Endothelial cell of umbilical vein (primary cell): ENCODE data around the gene VDR. TPM values are rescaled to one million over a fixed set of nuclear protein-coding genes. Genes with fewer than 3 reads are reported as not detected.

ENCODE experiments used
- BruUV-seq: library from RNA; stranded (reverse); fragments of 400-500 nt; replicated peaks from 2 replicates; lab custom pipeline; 2021; lab: Mats Ljungman, UMichigan
- CTCF ChIA-PET: fragments of 300-600, 350-600 bp; sonication (Branson Sonifier 250); formaldehyde crosslinking; loops from one replicate; lab custom pipeline; 2021; ENCODE audit warnings: antibody characterized with exemption, inconsistent platforms; lab: Charles Lee
- POLR2A ChIA-PET: fragments of 300-600, 350-600 bp; sonication (Branson Sonifier 250); formaldehyde crosslinking; loops from one replicate; lab custom pipeline; 2021; ENCODE audit warnings: antibody characterized with exemption, inconsistent platforms; lab: Charles Lee
- DNase-seq: peaks from one replicate; pipeline ENCODE4 v3.0.0-alpha.2; 2011; ENCODE audit warnings: low read depth, low spot score
- FAIRE-seq: peaks from 2 replicates; lab custom pipeline; 2011; peaks lifted over from hg19 to GRCh38; lab: Jason Lieb, UNC
- H2AFZ ChIP-seq: 2 replicates; pipeline ENCODE4 v1.6.0; 2012; ENCODE audit warnings: low read depth, low read length, control low read depth, inconsistent platforms
- H3K27ac ChIP-seq: 2 replicates; pipeline ENCODE4 v1.5.1; 2011; ENCODE audit warnings: low read depth, mild to moderate bottlenecking, control low read depth, low read length, moderate library complexity; ENCODE audit not compliant: insufficient read depth
- H3K27me3 ChIP-seq, 2 experiments: 2 replicates each; pipeline versions ENCODE4 v1.6.0 to v1.6.1; 2011; ENCODE audit warnings: low read length in 2 of 2, mixed read lengths in 1 of 2; ENCODE audit not compliant: control insufficient read depth in 2 of 2, insufficient read depth in 2 of 2
- H3K36me3 ChIP-seq, 2 experiments: 2 replicates in 1 of 2; 3 replicates in 1 of 2; pipeline ENCODE4 v1.5.1; 2011; ENCODE audit warnings: low read length in 2 of 2, mild to moderate bottlenecking in 1 of 2, moderate library complexity in 1 of 2; ENCODE audit not compliant: control insufficient read depth in 2 of 2, insufficient read depth in 2 of 2; ENCODE audit errors: extremely low read depth in 1 of 2
- H3K4me1 ChIP-seq: 3 replicates; pipeline ENCODE4 v1.5.1; 2011; ENCODE audit warnings: mild to moderate bottlenecking, low read length; ENCODE audit not compliant: control insufficient read depth, insufficient read depth; ENCODE audit errors: extremely low read depth
- H3K4me2 ChIP-seq: 2 replicates; pipeline ENCODE4 v1.6.1; 2011; ENCODE audit warnings: low read length, control low read depth, mixed read lengths; ENCODE audit not compliant: insufficient read depth
- H3K4me3 ChIP-seq, 3 experiments: fragments of 200-600 bp in 1 of 3; sonication (generic), shearing (Covaris generic) in 1 of 3; replicated peaks in 1 of 3; 2 replicates each; pipeline ENCODE4 v1.5.1; 2011 to 2016; ENCODE audit warnings: control low read depth in 3 of 3, low read length in 3 of 3, mild to moderate bottlenecking in 2 of 3, inconsistent platforms in 1 of 3, low read depth in 1 of 3, moderate library complexity in 1 of 3; ENCODE audit not compliant: insufficient read depth in 1 of 3
- H3K79me2 ChIP-seq: 2 replicates; pipeline ENCODE4 v1.6.0; 2012; ENCODE audit warnings: low read length, inconsistent platforms; ENCODE audit not compliant: control insufficient read depth, insufficient read depth
- H3K9ac ChIP-seq: replicated peaks from 2 replicates; pipeline ENCODE3; 2011; ENCODE audit warnings: low read length, control low read depth; ENCODE audit not compliant: insufficient read depth; ENCODE audit errors: extremely low read depth
- H3K9me1 ChIP-seq: replicated peaks from 3 replicates; pipeline ENCODE4 v1.6.0; 2011; ENCODE audit warnings: mild to moderate bottlenecking, low read length; ENCODE audit not compliant: control insufficient read depth, insufficient read depth; ENCODE audit errors: extremely low read depth
- H3K9me3 ChIP-seq: replicated peaks from 2 replicates; pipeline ENCODE4 v1.5.1; 2012; ENCODE audit warnings: low read length, inconsistent platforms; ENCODE audit not compliant: control insufficient read depth, insufficient read depth
- H4K20me1 ChIP-seq: replicated peaks from 2 replicates; pipeline ENCODE3; 2011; ENCODE audit warnings: mild to moderate bottlenecking, low read length; ENCODE audit not compliant: control insufficient read depth, insufficient read depth; ENCODE audit errors: extremely low read depth
- FOS ChIP-seq: IDR thresholded peaks from 2 replicates; pipeline ENCODE4 v1.6.1; 2011; ENCODE audit warnings: mild to moderate bottlenecking, low read length, moderate library complexity, borderline replicate concordance; ENCODE audit not compliant: insufficient read depth
- GATA2 ChIP-seq: IDR thresholded peaks from 2 replicates; pipeline ENCODE4 v1.7.0; 2011; ENCODE audit warnings: low read depth, mild to moderate bottlenecking, moderate library complexity, mixed read lengths, low read length; ENCODE audit not compliant: insufficient read length, insufficient read depth
- MAX ChIP-seq: IDR thresholded peaks from 2 replicates; pipeline ENCODE4 v1.6.1; 2011; ENCODE audit not compliant: insufficient read depth, insufficient read length
- MYC ChIP-seq: IDR thresholded peaks from one replicate; pipeline ENCODE4 v1.6.1; 2011; ENCODE audit warnings: mild to moderate bottlenecking, low read depth, low read length
- POLR2A ChIP-seq: IDR thresholded peaks from 2 replicates; pipeline ENCODE4 v1.6.1; 2012; ENCODE audit warnings: low read depth, mild to moderate bottlenecking, control low read depth, low read length
- POLR2AphosphoS5 ChIP-seq: IDR thresholded peaks from 2 replicates; pipeline ENCODE4 v1.6.1; 2012; ENCODE audit warnings: low read depth, mild to moderate bottlenecking, control low read depth, low read length, moderate library complexity; ENCODE audit not compliant: insufficient read depth
- dilution Hi-C: fragments of 300-500 bp; cut with MboI; formaldehyde crosslinking; loops from one replicate; pipeline ENCODE4 v1.15.0; 2019; ENCODE audit warnings: low sequenced_read_pairs; ENCODE audit not compliant: extremely low pct_ligation_motif_present
- intact Hi-C: fragments of 100-400 bp; cut with micrococcal nuclease; formaldehyde crosslinking; loops from one replicate; pipeline ENCODE4 v1.10.0; 2022
- polyA plus RNA-seq, 4 experiments: library from polyadenylated mRNA; depleted of rRNA in 3 of 4; stranded (reverse) in 3 of 4; unstranded in 1 of 4; fragments of >200 nt; gene quantifications; 2 replicates each; pipeline versions ENCODE4 v1.2.1 to v1.2.3, GENCODE V29; 2011 to 2012; ENCODE audit warnings: missing spikeins in 1 of 4
- total RNA-seq: library from RNA; stranded (reverse); gene quantifications from 2 replicates; pipeline ENCODE4 v1.2.3, GENCODE V29; 2021

VDR gene
- total and polyA plus RNA-seq, 2 donors (not counting 3 experiments of a cell fraction or from before 2014, with no cell fraction given): 0.73 to 0.91 TPM

GRCh38 chr12:47818467-47819137 lies 86.2 kb downstream of the VDR start:
- no peaks in the 10 kb centered on the region for H4K20me1 ChIP-seq
- peak overlapping the region; percentile 89 for H3K4me2 ChIP-seq
- dilution Hi-C loops: no loop called here
- peaks cover 4 to 7% of the 10 kb centered on the region in 2 experiments for H3K36me3 ChIP-seq
- no peaks in the 10 kb centered on the region for H3K9me1 ChIP-seq
- BruUV-seq: TSS peak; percentile 7
- DNase-seq: peak; percentile 69
- CTCF ChIA-PET: interaction anchor here (0.9 to 7.8 kb wide), 10 partner anchors 11 to 112 kb away, joined by 3 to 246 read pairs (median 8); partner anchors contain the start of genes RAPGEF3 and RPAP3
- H3K27ac ChIP-seq: peak overlapping the region; percentile 87
- peak overlapping the region; percentile 91 for H3K9ac ChIP-seq
- H3K4me3 ChIP-seq: peak overlapping the region; percentile 79 to 85 (median 84)
- TF ChIP-seq POLR2AphosphoS5 (peak; percentile 32), GATA2 (no peak), MYC (no peak), MAX (no peak), POLR2A (peak; percentile 32)
- POLR2A ChIA-PET: interaction anchor here (2.5 to 3.0 kb wide), 2 partner anchors 10 to 17 kb away, joined by 9 to 17 read pairs; no protein-coding TSS in a partner anchor
- H3K27me3 ChIP-seq: no peaks in the 10 kb centered on the region
- no peaks in the 10 kb centered on the region for H3K9me3 ChIP-seq
- peaks cover 60% of the 10 kb centered on the region for H3K79me2 ChIP-seq
- intact Hi-C loops: loop anchor here (5.0 kb wide), 2 partner anchors 36 to 1446 kb away; partner anchors contain the start of gene SLC38A2
- no peak overlapping the region for H2AFZ ChIP-seq
- peak; percentile 71 for FAIRE-seq
- H3K4me1 ChIP-seq: peaks cover 64% of the 10 kb centered on the region

- Histone ChIP-seq H3K4me1 (peaks cover 70% of the 10 kb centered on the region), H4K20me1 (no peaks in the 10 kb centered on the region), H3K27ac (peak overlapping the region; percentile 87), H3K36me3 (peaks cover 4 to 7% of the 10 kb centered on the region in 2 experiments), H3K4me3 (peak overlapping the region; percentile 79 to 85 (median 84)), H3K9me1 (no peaks in the 10 kb centered on the region), H3K9me3 (no peaks in the 10 kb centered on the region), H3K9ac (peak overlapping the region; percentile 91), H3K27me3 (no peaks in the 10 kb centered on the region), H2AFZ (no peak overlapping the region), H3K4me2 (peak overlapping the region; percentile 89), H3K79me2 (peaks cover 66% of the 10 kb centered on the region)
- intact Hi-C loops (loop anchor here (5.0 kb wide), 2 partner anchors 36 to 1446 kb away; partner anchors contain the start of gene SLC38A2), dilution Hi-C loops (no loop called here)
- TF ChIP-seq POLR2AphosphoS5: peak; percentile 7
- no peak for TF ChIP-seq FOS
- no peak for DNase-seq
- TSS peak; percentile 35 for BruUV-seq
- POLR2A ChIA-PET: interaction anchor here (2.5 to 3.0 kb wide), 2 partner anchors 10 to 16 kb away, joined by 9 to 17 read pairs; no protein-coding TSS in a partner anchor
- FAIRE-seq: no peak
- CTCF ChIA-PET: interaction anchor here (0.9 to 7.8 kb wide), 12 partner anchors 10 to 112 kb away, joined by 3 to 246 read pairs (median 4); partner anchors contain the start of genes RAPGEF3 and RPAP3
Measured at GRCh38 chr12:47818007-47818376, 86.8 kb downstream of the VDR start.
